ENCODE measurements around the gene DOC2A. TPM values are rescaled to one million over a fixed set of nuclear protein-coding genes. Genes with fewer than 3 reads are reported as not detected.

Gene DOC2A
- total RNA-seq, 1 donor from 2014 or later, result 7.4 TPM

DNA sequence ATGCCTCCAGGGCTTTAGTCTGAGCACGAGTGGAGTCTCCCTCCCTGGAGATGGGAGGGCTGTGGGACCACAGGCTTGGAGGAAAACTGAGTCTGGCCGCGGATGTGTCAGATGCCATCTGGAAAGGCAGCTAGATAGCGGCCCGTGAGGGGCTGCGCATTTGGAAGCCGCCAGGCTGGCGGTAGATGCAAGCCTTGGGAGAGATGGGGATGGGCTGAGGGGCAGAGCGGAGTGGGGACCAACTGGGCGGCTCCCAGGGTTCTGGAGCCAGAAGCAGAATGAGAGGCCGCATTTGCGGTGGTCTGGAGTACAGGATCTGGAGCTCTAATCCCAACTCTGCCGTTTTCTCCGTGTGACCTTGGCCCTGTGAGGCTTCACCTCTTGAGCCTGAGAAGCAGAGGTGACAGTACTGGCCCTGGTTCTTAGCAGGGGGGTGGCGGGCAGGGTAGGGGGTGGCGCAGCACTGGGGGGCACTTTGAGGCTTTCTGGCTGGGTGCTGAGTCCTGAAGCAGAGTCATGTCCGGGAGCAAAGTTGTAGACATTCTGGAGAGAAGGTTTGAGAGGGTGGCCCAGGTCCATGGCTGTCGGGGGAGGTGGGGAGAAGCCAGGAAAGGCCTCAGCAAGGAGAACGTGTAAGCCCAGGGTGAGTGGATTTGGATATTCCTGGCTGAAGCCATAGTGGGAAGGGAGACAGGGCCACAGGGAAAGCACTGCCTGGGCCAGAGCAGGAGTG is 8.0 kb downstream of the DOC2A start:
- Mint-ChIP-seq H3K4me3 (ENCODE audit: unreplicated experiment) (peak overlapping the region; percentile 47), H3K36me3 (ENCODE audit: low read depth, unreplicated experiment) (peaks cover 27% of the 10 kb centered on the region), H3K4me1 (ENCODE audit: unreplicated experiment) (peaks cover 20% of the 10 kb centered on the region), H3K27ac (ENCODE audit: unreplicated experiment) (no peak overlapping the region), H3K27me3 (ENCODE audit: unreplicated experiment) (peaks cover 29% of the 10 kb centered on the region), H3K9me3 (ENCODE audit: unreplicated experiment) (no peaks in the 10 kb centered on the region)
- DNase-seq (ENCODE audit: low spot score), result no peak
- TF ChIP-seq CTCF (IDR thresholded peaks at IDR 0.05; ENCODE audit: unreplicated experiment), result no peak

DNA sequence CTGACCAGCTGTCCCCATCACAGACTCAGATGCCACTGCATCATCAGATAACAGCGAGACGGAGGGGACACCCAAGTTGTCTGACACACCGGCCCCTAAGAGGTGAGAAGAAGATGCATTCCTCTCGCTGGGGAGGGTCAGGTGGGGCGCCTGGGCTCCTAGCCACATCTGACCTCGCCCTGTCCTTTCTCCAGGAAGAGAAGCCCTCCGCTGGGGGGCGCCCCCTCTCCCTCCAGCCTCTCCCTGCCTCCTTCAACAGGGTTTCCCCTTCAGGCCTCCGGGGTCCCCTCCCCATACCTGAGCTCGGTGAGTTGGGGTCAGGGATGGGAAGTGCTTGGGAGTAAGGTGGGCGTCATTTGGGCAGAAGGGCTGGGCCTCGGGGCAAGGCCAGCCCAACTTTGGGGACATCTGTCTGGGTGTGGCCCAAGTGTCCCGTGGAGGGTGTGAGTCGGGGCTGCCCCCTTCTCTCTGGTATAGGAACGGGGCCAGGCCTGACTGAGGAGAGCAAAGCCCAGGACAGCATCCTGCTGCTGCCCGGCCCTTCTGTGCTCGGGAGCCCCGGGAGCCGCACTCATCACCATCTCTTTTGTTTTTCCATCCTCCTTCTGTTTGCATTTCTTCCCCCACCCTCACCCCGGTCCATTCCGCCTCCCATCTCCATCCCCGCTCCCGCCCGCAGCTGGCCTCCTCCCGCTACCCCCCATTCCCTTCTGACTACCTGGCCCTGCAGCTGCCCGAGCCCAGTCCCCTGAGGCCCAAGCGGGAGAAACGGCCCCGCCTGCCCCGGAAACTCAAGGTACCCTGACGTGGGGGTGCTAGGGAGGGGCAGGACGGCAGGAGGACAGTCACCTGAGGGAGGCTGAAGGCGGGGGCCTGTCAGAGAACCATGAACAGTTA is 9.8 kb downstream of the DOC2A start:
- no peak for TF ChIP-seq CTCF (IDR thresholded peaks at IDR 0.05; ENCODE audit: unreplicated experiment)
- H3K36me3 Mint-ChIP-seq (ENCODE audit: low read depth, unreplicated experiment), result peaks cover 31% of the 10 kb centered on the region
- DNase-seq (ENCODE audit: low spot score), result no peak
- no peaks in the 10 kb centered on the region for H3K9me3 Mint-ChIP-seq (ENCODE audit: unreplicated experiment)
- peaks cover 28% of the 10 kb centered on the region for H3K4me1 Mint-ChIP-seq (ENCODE audit: unreplicated experiment)
- no peak overlapping the region for H3K4me3 Mint-ChIP-seq (ENCODE audit: unreplicated experiment)
- no peak overlapping the region for H3K27ac Mint-ChIP-seq (ENCODE audit: unreplicated experiment)
- H3K27me3 Mint-ChIP-seq (ENCODE audit: unreplicated experiment), result peaks cover 37% of the 10 kb centered on the region

- peaks cover 32% of the 10 kb centered on the region for H3K4me1 Mint-ChIP-seq (ENCODE audit: unreplicated experiment)
- H3K27me3 Mint-ChIP-seq (ENCODE audit: unreplicated experiment), result peaks cover 42% of the 10 kb centered on the region
- peaks cover 32% of the 10 kb centered on the region for H3K36me3 Mint-ChIP-seq (ENCODE audit: low read depth, unreplicated experiment)
- peak overlapping the region; percentile 65 for H3K4me3 Mint-ChIP-seq (ENCODE audit: unreplicated experiment)
- H3K9me3 Mint-ChIP-seq (ENCODE audit: unreplicated experiment), result no peaks in the 10 kb centered on the region
- peak overlapping the region; percentile 62 for H3K27ac Mint-ChIP-seq (ENCODE audit: unreplicated experiment)
- no peak for TF ChIP-seq CTCF (IDR thresholded peaks at IDR 0.05; ENCODE audit: unreplicated experiment)
- no peak for DNase-seq (ENCODE audit: low spot score)
These were observed 11.2 kb downstream of the DOC2A start for GRCh38 chr16:29999605-30000004.

DNA sequence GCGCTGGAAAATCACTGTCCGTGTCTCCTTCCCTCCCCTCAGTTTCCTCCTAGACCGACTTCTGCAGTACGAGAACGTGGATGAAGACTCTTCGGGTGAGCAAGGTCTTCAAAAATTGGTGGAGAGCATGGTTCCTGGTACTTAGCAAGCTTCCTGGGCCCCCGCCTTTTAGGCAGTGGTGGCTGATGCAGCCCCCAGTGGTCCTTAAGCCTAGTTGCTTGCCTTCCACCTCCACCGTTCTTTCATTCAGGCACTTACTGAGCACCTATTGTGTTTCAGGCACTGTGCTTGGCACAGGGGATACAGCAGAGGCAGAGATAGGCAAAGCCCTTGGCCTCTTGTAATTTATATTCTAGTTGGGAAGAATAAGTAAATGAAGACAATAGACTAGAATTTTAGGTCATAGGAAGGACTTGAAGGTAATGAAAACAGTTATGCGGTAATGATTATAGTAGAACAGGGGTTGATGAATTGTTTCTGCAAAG is 14.0 kb downstream of the DOC2A start:
- Mint-ChIP-seq H3K4me3 (ENCODE audit: unreplicated experiment) (peak overlapping the region; percentile 96), H3K27ac (ENCODE audit: unreplicated experiment) (peak overlapping the region; percentile 74), H3K27me3 (ENCODE audit: unreplicated experiment) (peaks cover 40% of the 10 kb centered on the region), H3K9me3 (ENCODE audit: unreplicated experiment) (no peaks in the 10 kb centered on the region), H3K4me1 (ENCODE audit: unreplicated experiment) (peaks cover 53% of the 10 kb centered on the region), H3K36me3 (ENCODE audit: low read depth, unreplicated experiment) (peaks cover 40% of the 10 kb centered on the region)
- DNase-seq (ENCODE audit: low spot score), result no peak
- no peak for TF ChIP-seq CTCF (IDR thresholded peaks at IDR 0.05; ENCODE audit: unreplicated experiment)
